Measurements from ENCODE around the gene PREB. TPM values are rescaled to one million over a fixed set of nuclear protein-coding genes. Genes with fewer than 3 reads are reported as not detected.

Gene PREB
- total RNA-seq, 2 donors from 2014 or later = 74.0 to 88.9 TPM

- Histone ChIP-seq H3K4me1 (replicated peaks) (no peaks in the 10 kb centered on the region), H3K27ac (no peak overlapping the region), H3K36me3 (no peaks in the 10 kb centered on the region), H3K27me3 (replicated peaks; ENCODE audit: insufficient read depth) (no peaks in the 10 kb centered on the region), H3K4me3 (no peak overlapping the region), H3K9me3 (no peaks in the 10 kb centered on the region)
- WGBS = 96% methylated on average over 8 of the region's 8 CpGs
- TF ChIP-seq CTCF (IDR thresholded peaks at IDR 0.05) (no peak), POLR2AphosphoS5 (IDR thresholded peaks at IDR 0.05) (no peak), POLR2A (IDR thresholded peaks at IDR 0.05) (no peak)
- intact Hi-C loops (cut with DNase I) = no loop called here
- no peak for DNase-seq (ENCODE audit: low spot score)
Measured at GRCh38 chr2:27147935-27148334, 13.5 kb upstream of the PREB start.

- Histone ChIP-seq H3K4me3 (no peak overlapping the region), H3K27ac (no peak overlapping the region), H3K36me3 (no peaks in the 10 kb centered on the region), H3K4me1 (replicated peaks) (no peaks in the 10 kb centered on the region), H3K27me3 (replicated peaks; ENCODE audit: insufficient read depth) (no peaks in the 10 kb centered on the region), H3K9me3 (no peaks in the 10 kb centered on the region)
- intact Hi-C loops (cut with DNase I) = no loop called here
- no peak for DNase-seq (ENCODE audit: low spot score)
- TF ChIP-seq CTCF (IDR thresholded peaks at IDR 0.05) (no peak), POLR2A (IDR thresholded peaks at IDR 0.05) (no peak), POLR2AphosphoS5 (IDR thresholded peaks at IDR 0.05) (no peak)
- 59% methylated on average over 2 of the region's 2 CpGs for WGBS
Measured at GRCh38 chr2:27145682-27146081, 11.2 kb upstream of the PREB start.

- TF ChIP-seq POLR2A (IDR thresholded peaks at IDR 0.05) (no peak), CTCF (IDR thresholded peaks at IDR 0.05) (no peak), POLR2AphosphoS5 (IDR thresholded peaks at IDR 0.05) (no peak)
- Histone ChIP-seq H3K4me3 (no peak overlapping the region), H3K36me3 (no peaks in the 10 kb centered on the region), H3K27ac (no peak overlapping the region), H3K27me3 (replicated peaks; ENCODE audit: insufficient read depth) (no peaks in the 10 kb centered on the region), H3K9me3 (no peaks in the 10 kb centered on the region), H3K4me1 (replicated peaks) (no peaks in the 10 kb centered on the region)
- no peak for DNase-seq (ENCODE audit: low spot score)
- 52% methylated on average over 1 of the region's 1 CpG for WGBS
- intact Hi-C loops (cut with DNase I) = no loop called here
Measured at GRCh38 chr2:27143285-27143684, 8.8 kb upstream of the PREB start.

- no peaks in the 10 kb centered on the region for H3K27me3 ChIP-seq (replicated peaks; ENCODE audit: insufficient read depth)
- WGBS = 72% methylated on average over 4 of the region's 4 CpGs
- H3K9me3 ChIP-seq = no peaks in the 10 kb centered on the region
- no peak within 1 kb of the TSS for H3K4me3 ChIP-seq
- H3K27ac ChIP-seq = no peak within 1 kb of the TSS
- H3K4me1 ChIP-seq (replicated peaks) = no peaks in the 10 kb centered on the region
- TF ChIP-seq POLR2AphosphoS5 (IDR thresholded peaks at IDR 0.05) (no peak), CTCF (IDR thresholded peaks at IDR 0.05) (no peak)
- intact Hi-C loops (cut with DNase I) = no loop called here
- DNase-seq (ENCODE audit: low spot score) = no peak
- H3K36me3 ChIP-seq = no peaks in the 10 kb centered on the region
Measured at GRCh38 chr2:27139310-27139709, 4.9 kb upstream of the PREB start, which contains the start of gene PRR30. Gene PRR30, minus strand, starts transcription at chr2:27139410. Its CDS starts 1,081 bp downstream, at chr2:27138329.

- intact Hi-C loops (cut with DNase I) = no loop called here
- Histone ChIP-seq H3K9me3 (no peaks in the 10 kb centered on the region), H3K4me1 (replicated peaks) (peaks cover 5% of the 10 kb centered on the region), H3K4me3 (no peak overlapping the region), H3K27me3 (replicated peaks; ENCODE audit: insufficient read depth) (no peaks in the 10 kb centered on the region), H3K36me3 (no peaks in the 10 kb centered on the region), H3K27ac (no peak overlapping the region)
- TF ChIP-seq POLR2A (IDR thresholded peaks at IDR 0.05) = no peak
- TF ChIP-seq CTCF (IDR thresholded peaks at IDR 0.05) = no peak
- TF ChIP-seq POLR2AphosphoS5 (IDR thresholded peaks at IDR 0.05) = no peak
- DNase-seq (ENCODE audit: low spot score) = no peak
- 82% methylated on average over 7 of the region's 7 CpGs for WGBS
Measured at GRCh38 chr2:27138111-27138510, 3.7 kb upstream of the PREB start.
